ENCODE results near the gene SYCP2L. TPM values are rescaled to one million over a fixed set of nuclear protein-coding genes. Genes with fewer than 3 reads are reported as not detected.

The SYCP2L gene
- total and polyA plus RNA-seq, 2 of the 4 experiments (the other 2 are of a cell fraction), result 0.05 TPM; not detected in 1

DNA sequence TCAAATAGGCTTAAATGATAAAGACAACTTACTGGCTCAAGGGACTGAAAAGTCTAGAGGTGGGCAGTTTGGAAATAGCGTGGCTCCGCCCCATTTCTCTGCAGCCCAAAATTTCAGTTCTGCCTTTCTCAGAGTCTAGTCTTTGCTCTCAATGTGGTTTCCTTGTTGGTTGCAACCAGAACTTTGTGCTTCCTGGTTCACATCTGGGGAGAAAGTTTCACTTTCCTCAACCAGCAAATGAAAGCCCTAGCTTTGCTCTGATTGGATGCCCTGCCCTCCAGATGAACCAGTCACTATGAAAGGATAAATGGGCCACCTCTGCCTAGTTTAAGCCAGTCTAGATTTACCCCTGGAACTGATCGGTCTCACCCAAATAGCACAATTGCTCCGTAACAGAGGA, 14.9 kb downstream of the SYCP2L start:
- Histone ChIP-seq H3K9me3 (ENCODE audit: control insufficient read depth, insufficient read depth, low read length) (no peaks in the 10 kb centered on the region; the same call in 1 of the 2 replicates), H2BK20ac (ENCODE audit: low read depth, low read length) (no peak overlapping the region), H3K9me1 (ENCODE audit: insufficient read depth, low read length) (no peaks in the 10 kb centered on the region), H3K27me3 (ENCODE audit: control insufficient read depth, insufficient read depth, low read length) (no peaks in the 10 kb centered on the region), H4K20me1 (ENCODE audit: insufficient read depth, low read length) (no peaks in the 10 kb centered on the region), H2BK120ac (ENCODE audit: low read depth, low read length) (no peak overlapping the region), H4K5ac (ENCODE audit: low read depth, low read length) (no peak overlapping the region), H2BK5ac (ENCODE audit: low read depth, low read length, poor library complexity, severe bottlenecking) (no peak overlapping the region), H3K4me2 (ENCODE audit: low read depth, low read length) (no peak overlapping the region), H3K23ac (ENCODE audit: low read depth, low read length) (no peak overlapping the region), H2BK15ac (ENCODE audit: low read depth, low read length) (no peak overlapping the region), H3K18ac (ENCODE audit: low read depth, low read length) (no peak overlapping the region), H4K91ac (ENCODE audit: insufficient read depth, low read depth, low read length) (no peak overlapping the region), H3K4me1 (ENCODE audit: control insufficient read depth, insufficient read depth, low read length) (no peaks in the 10 kb centered on the region), H3K36me3 (ENCODE audit: control insufficient read depth, insufficient read depth, low read length) (no peaks in the 10 kb centered on the region), H3K79me1 (ENCODE audit: low read depth in 1 of 2, low read length in 2 of 2) (no peaks in the 10 kb centered on the region), H3K9ac (ENCODE audit: low read depth, low read length) (no peak overlapping the region), H2AK9ac (replicated peaks; ENCODE audit: low read depth, low read length, poor library complexity) (no peak overlapping the region), H3K56ac (ENCODE audit: extremely low read depth, insufficient read depth, low read length) (no peak overlapping the region), H3K4me3 (ENCODE audit: insufficient read depth, low read depth, low read length) (no peak overlapping the region), H2AFZ (replicated peaks; ENCODE audit: low read length, poor library complexity) (no peak overlapping the region), H3K14ac (replicated peaks; ENCODE audit: low read depth, low read length) (no peak overlapping the region), H3K4ac (ENCODE audit: low read depth, low read length) (no peak overlapping the region), H2AK5ac (ENCODE audit: low read depth, low read length) (no peak overlapping the region), H3K27ac (ENCODE audit: insufficient read depth, low read length) (no peak overlapping the region), H4K8ac (ENCODE audit: low read depth in 2 of 2, low read length in 2 of 2) (no peak overlapping the region)
- ATAC-seq (ENCODE audit: low read depth) (no peak), DNase-seq (no peak)
- CTCF ChIA-PET, result no interaction called here
- 74% methylated on average over 2 of the region's 4 CpGs; no CpG with 5 or more reads in 1 of the 2 experiments for WGBS, 2 experiments (ENCODE audit: extremely low coverage in 2 of 2, insufficient read length in 1 of 2)
- TF ChIP-seq RAD21 (IDR thresholded peaks at IDR 0.05; ENCODE audit: low read length) (no peak), BHLHE40 (IDR thresholded peaks at IDR 0.05; ENCODE audit: low read depth, low read length) (no peak), MXI1 (IDR thresholded peaks at IDR 0.05; ENCODE audit: borderline replicate concordance, low read depth, low read length) (no peak), NFE2L2 (IDR thresholded peaks at IDR 0.05; ENCODE audit: low read depth, low read length) (no peak), RFX5 (IDR thresholded peaks at IDR 0.05; ENCODE audit: low read depth, low read length) (no peak), SMC3 (IDR thresholded peaks at IDR 0.05; ENCODE audit: low read depth, low read length) (no peak), POLR2A (IDR thresholded peaks at IDR 0.05; ENCODE audit: low read depth, low read length) (no peak)
- TF ChIP-seq, protein P1, sequence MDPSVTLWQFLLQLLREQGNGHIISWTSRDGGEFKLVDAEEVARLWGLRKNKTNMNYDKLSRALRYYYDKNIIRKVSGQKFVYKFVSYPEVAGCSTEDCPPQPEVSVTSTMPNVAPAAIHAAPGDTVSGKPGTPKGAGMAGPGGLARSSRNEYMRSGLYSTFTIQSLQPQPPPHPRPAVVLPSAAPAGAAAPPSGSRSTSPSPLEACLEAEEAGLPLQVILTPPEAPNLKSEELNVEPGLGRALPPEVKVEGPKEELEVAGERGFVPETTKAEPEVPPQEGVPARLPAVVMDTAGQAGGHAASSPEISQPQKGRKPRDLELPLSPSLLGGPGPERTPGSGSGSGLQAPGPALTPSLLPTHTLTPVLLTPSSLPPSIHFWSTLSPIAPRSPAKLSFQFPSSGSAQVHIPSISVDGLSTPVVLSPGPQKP (IDR thresholded peaks at IDR 0.05; ENCODE audit: borderline replicate concordance, low read depth, low read length), result no peak
- POLR2A ChIA-PET (ENCODE audit: unreplicated experiment), result no interaction called here
- intact Hi-C loops (cut with micrococcal nuclease), result no loop called here
- dilution Hi-C loops (cut with HindIII; ENCODE audit: low sequenced_read_pairs, unreplicated experiment), result no loop called here
- no TSS peak for BruUV-seq (replicated peaks)
- in situ Hi-C loops (cut with MboI; ENCODE audit: low sequenced_read_pairs), result no loop called here

Data from IMR-90 (cell line).